AG09319 (cell line): ENCODE data around the gene CTDSPL.

Source experiments
- DNase-seq: peaks from one replicate; pipeline ENCODE4 v3.0.0-alpha.2; 2010; ENCODE audit warnings: low read depth; ENCODE audit errors: extremely low read depth
- TF ChIP-seq, protein P1 (sequence below): IDR thresholded peaks from 2 replicates; pipeline ENCODE4 v1.5.1; 2011; ENCODE audit warnings: low read depth, mild to moderate bottlenecking, inconsistent platforms, low read length, moderate library complexity

CTDSPL gene

DNA sequence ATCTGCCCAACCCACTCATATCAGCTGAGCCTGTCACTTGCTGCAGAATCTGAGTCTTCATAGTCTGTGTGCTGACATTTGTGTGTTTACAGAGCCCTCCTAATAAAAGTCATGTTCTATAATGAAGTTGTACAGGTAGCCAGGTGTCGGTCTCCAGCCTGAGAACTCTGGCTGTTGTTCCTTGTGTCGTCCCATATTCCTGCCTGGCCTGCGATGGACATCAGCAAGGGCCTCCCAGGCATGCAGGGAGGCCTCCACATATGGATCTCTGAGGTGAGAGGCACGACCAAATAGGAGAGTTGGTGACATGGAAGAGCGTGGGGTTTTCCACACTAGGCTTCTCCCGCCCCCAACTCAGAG, 131.8 kb downstream of the CTDSPL start:
- TF ChIP-seq, protein P1, sequence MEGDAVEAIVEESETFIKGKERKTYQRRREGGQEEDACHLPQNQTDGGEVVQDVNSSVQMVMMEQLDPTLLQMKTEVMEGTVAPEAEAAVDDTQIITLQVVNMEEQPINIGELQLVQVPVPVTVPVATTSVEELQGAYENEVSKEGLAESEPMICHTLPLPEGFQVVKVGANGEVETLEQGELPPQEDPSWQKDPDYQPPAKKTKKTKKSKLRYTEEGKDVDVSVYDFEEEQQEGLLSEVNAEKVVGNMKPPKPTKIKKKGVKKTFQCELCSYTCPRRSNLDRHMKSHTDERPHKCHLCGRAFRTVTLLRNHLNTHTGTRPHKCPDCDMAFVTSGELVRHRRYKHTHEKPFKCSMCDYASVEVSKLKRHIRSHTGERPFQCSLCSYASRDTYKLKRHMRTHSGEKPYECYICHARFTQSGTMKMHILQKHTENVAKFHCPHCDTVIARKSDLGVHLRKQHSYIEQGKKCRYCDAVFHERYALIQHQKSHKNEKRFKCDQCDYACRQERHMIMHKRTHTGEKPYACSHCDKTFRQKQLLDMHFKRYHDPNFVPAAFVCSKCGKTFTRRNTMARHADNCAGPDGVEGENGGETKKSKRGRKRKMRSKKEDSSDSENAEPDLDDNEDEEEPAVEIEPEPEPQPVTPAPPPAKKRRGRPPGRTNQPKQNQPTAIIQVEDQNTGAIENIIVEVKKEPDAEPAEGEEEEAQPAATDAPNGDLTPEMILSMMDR = no peak
- no peak for DNase-seq

DNA sequence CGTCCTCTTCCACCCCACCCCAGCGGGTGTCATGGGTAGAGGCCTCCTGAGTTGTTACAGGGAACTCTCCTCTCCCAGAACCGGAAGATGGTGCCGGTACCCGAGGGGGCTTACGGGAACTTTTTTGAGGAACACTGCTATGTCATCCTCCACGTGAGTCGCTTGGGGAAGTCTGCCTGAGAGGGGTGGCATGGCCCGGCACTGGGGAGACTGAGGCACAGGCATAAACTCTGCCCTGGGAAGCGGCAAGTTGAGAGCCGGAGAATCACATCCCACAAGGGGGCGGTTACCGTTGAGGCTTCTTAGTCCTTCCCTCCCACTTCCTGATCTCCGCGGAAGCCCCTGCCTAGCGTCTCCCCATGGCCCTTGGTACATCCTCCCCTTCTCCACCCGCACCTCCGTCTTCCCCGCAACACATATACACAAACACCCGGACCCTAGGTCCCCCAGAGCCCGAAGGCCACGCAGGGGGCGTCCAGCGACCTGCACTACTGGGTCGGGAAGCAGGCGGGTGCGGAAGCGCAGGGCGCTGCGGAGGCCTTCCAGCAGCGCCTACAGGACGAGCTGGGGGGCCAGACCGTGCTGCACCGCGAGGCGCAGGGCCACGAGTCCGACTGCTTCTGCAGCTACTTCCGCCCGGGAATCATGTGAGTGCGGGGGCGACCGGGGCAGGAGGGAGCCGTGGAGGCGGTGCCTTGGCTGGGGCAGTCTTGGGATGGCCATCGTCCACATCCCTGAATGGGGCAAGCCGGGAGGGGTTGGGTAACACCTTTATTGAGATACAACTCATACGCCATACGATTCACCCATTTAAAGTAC, 132.3 kb downstream of the CTDSPL start:
- peak; percentile 35 for DNase-seq
- TF ChIP-seq, protein P1 = no peak; the same call in 1 of the 2 replicates

DNA sequence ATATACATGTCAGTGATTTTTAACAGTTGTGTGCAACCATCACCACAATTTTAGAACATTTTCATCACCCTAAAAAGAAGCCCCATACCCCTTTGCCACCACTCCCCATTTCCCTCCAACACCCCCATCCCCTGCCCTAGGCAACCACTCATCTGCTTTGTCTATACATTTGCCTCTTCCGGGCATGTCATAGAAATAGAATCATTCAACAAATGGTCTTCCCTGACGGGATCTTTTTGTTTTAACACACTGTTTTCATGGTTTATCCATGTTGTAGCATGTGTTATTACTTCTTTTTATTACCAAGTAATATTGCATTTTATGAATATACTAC, 132.9 kb downstream of the CTDSPL start:
- TF ChIP-seq, protein P1 = no peak
- no peak for DNase-seq

DNA sequence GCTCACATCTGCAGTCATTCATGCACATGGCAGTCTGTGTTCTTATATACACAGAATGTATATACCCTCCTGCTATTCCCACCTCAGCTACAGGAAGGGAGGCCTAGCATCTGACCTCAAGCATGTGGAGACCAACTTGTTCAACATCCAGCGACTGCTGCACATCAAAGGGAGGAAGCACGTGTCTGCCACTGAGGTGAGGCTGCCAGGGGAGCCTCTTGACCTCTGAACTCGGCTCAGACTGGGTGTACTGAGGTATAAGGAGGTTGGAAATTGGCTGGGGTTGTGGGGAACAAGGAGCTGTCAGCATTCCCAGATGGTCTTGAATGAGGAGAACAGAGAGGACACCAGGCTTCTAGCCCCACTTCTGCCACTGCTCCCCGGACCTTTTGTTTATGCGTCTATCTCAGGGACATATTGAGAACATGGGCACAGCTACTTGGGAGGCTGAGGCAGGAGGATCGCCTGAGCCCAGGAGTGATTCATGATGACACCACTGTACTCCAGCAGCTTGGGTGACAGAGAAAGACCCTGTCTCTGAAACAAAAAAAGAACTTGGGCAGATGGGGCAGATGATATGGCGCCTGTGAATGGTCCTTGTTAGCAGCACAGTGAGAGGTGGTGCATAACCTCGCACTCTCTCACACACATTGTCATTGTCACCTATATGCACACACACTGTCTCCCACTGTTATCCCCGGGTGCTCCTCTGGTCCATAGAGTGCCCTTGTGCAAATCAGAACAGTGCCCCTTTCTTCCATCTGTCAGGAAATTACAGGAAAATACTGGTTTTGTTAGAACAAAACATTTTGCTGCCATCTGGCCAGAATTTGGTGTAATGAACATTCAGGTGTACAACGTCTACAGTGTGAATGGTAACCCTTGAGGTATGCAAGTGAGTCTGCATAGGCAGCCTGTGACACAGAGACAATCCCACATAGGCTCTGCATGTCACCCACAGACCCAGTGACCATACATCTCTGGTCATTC, 134.3 kb downstream of the CTDSPL start:
- TF ChIP-seq, protein P1 = no peak
- no peak for DNase-seq

- DNase-seq = no peak
- TF ChIP-seq, protein P1 = peak; percentile 91
These were observed 135.2 kb downstream of the CTDSPL start for GRCh38 chr3:37996785-37997301.

DNA sequence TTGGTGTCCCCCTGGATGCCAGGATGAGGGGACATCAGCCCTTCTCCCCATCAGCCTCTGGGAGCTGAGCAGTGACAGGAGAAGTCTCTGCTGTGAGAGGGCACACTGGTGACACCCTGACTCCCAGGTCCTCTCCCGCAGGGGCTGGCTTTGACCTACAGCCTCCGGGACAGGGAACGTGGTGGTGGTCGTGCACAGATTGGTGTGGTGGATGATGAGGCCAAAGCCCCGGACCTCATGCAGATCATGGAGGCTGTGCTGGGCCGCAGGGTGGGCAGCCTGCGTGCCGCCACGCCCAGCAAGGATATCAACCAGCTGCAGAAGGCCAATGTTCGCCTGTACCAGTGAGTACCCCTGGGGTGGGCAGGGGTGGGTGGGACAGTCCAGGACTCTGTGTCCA, 135.7 kb downstream of the CTDSPL start:
- TF ChIP-seq, protein P1 = no peak

More for the DNA sequence above, 135.7 kb downstream of the CTDSPL start:
- no peak for DNase-seq
